ENCODE results near the gene EMC9.

The EMC9 gene

GRCh38 chr14:24181371-24182077, 40.1 kb upstream of the EMC9 start:
- no peak for TF ChIP-seq CTCF (IDR thresholded peaks at IDR 0.05)
- peak; percentile 70 for DNase-seq (ENCODE audit: low spot score)
- Histone ChIP-seq H3K4me3 (no peak overlapping the region), H3K27ac (no peak overlapping the region)

- peak; percentile 74 for DNase-seq (ENCODE audit: low spot score)
- no peak for TF ChIP-seq CTCF (IDR thresholded peaks at IDR 0.05)
- Histone ChIP-seq H3K27ac (peak overlapping the region in 1 of 2 donors; percentile 77), H3K4me3 (no peak overlapping the region)
These were observed 38.8 kb upstream of the EMC9 start for GRCh38 chr14:24179961-24180796.

- DNase-seq (ENCODE audit: low spot score): peak; percentile 71
- Histone ChIP-seq H3K4me3 (no peak overlapping the region), H3K27ac (peak overlapping the region in 1 of 2 donors; percentile 77)
- no peak for TF ChIP-seq CTCF (IDR thresholded peaks at IDR 0.05)
These were observed 38.0 kb upstream of the EMC9 start for GRCh38 chr14:24179294-24179960.

GRCh38 chr14:24178399-24179178, 37.2 kb upstream of the EMC9 start:
- no peak overlapping the region for H3K4me3 ChIP-seq
- TF ChIP-seq CTCF (IDR thresholded peaks at IDR 0.05): no peak
- peak overlapping the region in 1 of 2 donors; percentile 77 for H3K27ac ChIP-seq
- DNase-seq (ENCODE audit: low spot score): no peak

DNA sequence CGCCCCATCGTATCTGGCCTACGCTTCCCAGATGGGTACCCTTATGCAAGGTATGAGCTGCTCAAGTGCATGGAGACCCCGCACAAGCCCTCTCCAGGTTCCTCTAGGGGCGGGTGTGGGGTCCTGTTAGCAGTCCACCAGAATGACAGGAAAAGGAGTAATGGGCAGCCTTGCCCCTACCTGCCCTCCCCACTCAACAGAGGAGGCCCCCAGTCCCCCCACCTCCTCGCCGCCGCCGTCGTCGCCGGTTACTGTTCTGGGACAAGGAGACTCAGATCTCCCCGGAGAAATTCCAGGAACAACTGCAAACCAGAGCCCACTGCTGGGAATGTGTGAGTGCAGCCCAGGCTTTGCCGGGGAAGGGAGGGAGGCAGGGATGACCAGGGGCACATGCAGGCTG, 36.5 kb upstream of the EMC9 start:
- DNase-seq (ENCODE audit: low spot score): no peak
- TF ChIP-seq CTCF (IDR thresholded peaks at IDR 0.05): no peak
- H3K27ac ChIP-seq: no peak overlapping the region
- no peak overlapping the region for H3K4me3 ChIP-seq

- TF ChIP-seq CTCF (IDR thresholded peaks at IDR 0.05): no peak
- no peak for DNase-seq (ENCODE audit: low spot score)
- no peak overlapping the region for H3K4me3 ChIP-seq
- no peak overlapping the region for H3K27ac ChIP-seq
These were observed 35.8 kb upstream of the EMC9 start for GRCh38 chr14:24177041-24177825.

Data from coronary artery (tissue), 2 donors.